Hepatocyte (in vitro differentiated cells): ENCODE measurements around the gene KDELR3. TPM values are rescaled to one million over a fixed set of nuclear protein-coding genes. Genes with fewer than 3 reads are reported as not detected.

Source experiments
- DNase-seq: peaks from one replicate; pipeline ENCODE4 v3.0.0-alpha.2; 2016; ENCODE audit warnings: low spot score
- H2AFZ ChIP-seq: fragments of 200-600 bp; sonication (generic); 2 replicates; pipeline ENCODE4 v1.6.0; 2016; ENCODE audit warnings: antibody characterized with exemption, mild to moderate bottlenecking
- H3K27ac ChIP-seq: fragments of 200-600 bp; sonication (generic); 2 replicates; pipeline ENCODE4 v1.5.1; 2016; ENCODE audit warnings: mild to moderate bottlenecking
- H3K27me3 ChIP-seq: fragments of 200-600 bp; sonication (generic); 2 replicates; pipeline ENCODE4 v1.6.1; 2016
- H3K36me3 ChIP-seq: fragments of 200-600 bp; sonication (generic); replicated peaks from 2 replicates; pipeline ENCODE4 v1.5.1; 2016; ENCODE audit warnings: low read depth; ENCODE audit not compliant: insufficient read depth
- H3K4me1 ChIP-seq: fragments of 200-600 bp; sonication (generic); 2 replicates; pipeline ENCODE4 v1.5.1; 2016; ENCODE audit warnings: mild to moderate bottlenecking, moderate library complexity; ENCODE audit not compliant: insufficient read depth
- H3K4me2 ChIP-seq: fragments of 200-600 bp; sonication (generic); 2 replicates; pipeline ENCODE4 v1.6.0; 2016
- H3K4me3 ChIP-seq: fragments of 200-600 bp; sonication (generic); 2 replicates; pipeline ENCODE4 v1.5.1; 2016; ENCODE audit warnings: mild to moderate bottlenecking
- H3K79me2 ChIP-seq: fragments of 200-600 bp; sonication (generic); 2 replicates; pipeline ENCODE4 v1.6.0; 2017; ENCODE audit warnings: mild to moderate bottlenecking
- H3K9me2 ChIP-seq: fragments of 200-600 bp; sonication (generic); replicated peaks from 2 replicates; pipeline ENCODE4 v1.6.0; 2017; ENCODE audit warnings: mild to moderate bottlenecking; ENCODE audit not compliant: insufficient read depth
- H3K9me3 ChIP-seq: fragments of 200-600 bp; sonication (generic); 2 replicates; pipeline ENCODE4 v1.5.1; 2016; ENCODE audit warnings: low read depth, mild to moderate bottlenecking
- H4K20me1 ChIP-seq: fragments of 200-600 bp; sonication (generic); 2 replicates; pipeline ENCODE4 v1.6.0; 2016; ENCODE audit warnings: mild to moderate bottlenecking; ENCODE audit not compliant: insufficient read depth, poor library complexity, severe bottlenecking
- CTCF ChIP-seq: fragments of 200-600 bp; sonication (generic); IDR thresholded peaks from 2 replicates; pipeline ENCODE4 v1.5.1; 2016; ENCODE audit warnings: antibody characterized with exemption, mild to moderate bottlenecking; ENCODE audit not compliant: poor library complexity
- EZH2 ChIP-seq: fragments of 200-600 bp; sonication (generic); IDR thresholded peaks from 2 replicates; pipeline ENCODE4 v1.6.1; 2016; ENCODE audit warnings: antibody characterized with exemption, mild to moderate bottlenecking, borderline replicate concordance
- EZH2phosphoT487 ChIP-seq: fragments of 200-600 bp; sonication (generic); IDR thresholded peaks from one replicate; pipeline ENCODE4 v1.6.1; 2018; ENCODE audit warnings: antibody characterized with exemption, mild to moderate bottlenecking, low read depth, moderate library complexity; ENCODE audit not compliant: unreplicated experiment, severe bottlenecking
- WGBS: methylation state at CpG from one replicate; pipeline ENCODE4 v1.1.6; 2016; ENCODE audit warnings: low lambda C conversion rate; ENCODE audit errors: missing lambda C conversion rate; 5-methylcytosine and 5-hydroxymethylcytosine counted together
- polyA plus RNA-seq: library from polyadenylated mRNA; unstranded; fragments of >200 nt; fragmentation: Nextera tagmentation; extraction: Ambion mirVana; gene quantifications from 2 replicates; pipeline ENCODE4 v1.2.1, GENCODE V29; 2016
- total RNA-seq: library from RNA; depleted of rRNA; stranded (reverse); fragments of >200 nt; gene quantifications from 2 replicates; pipeline ENCODE4 v1.2.3, GENCODE V29; 2014

Gene KDELR3
- total and polyA plus RNA-seq, 2 experiments from 2014 or later = 92.4 to 171 TPM

GRCh38 chr22:38474003-38474607 lies 6.2 kb downstream of the KDELR3 start:
- H4K20me1 ChIP-seq = no peaks in the 10 kb centered on the region
- H3K9me2 ChIP-seq = no peaks in the 10 kb centered on the region
- DNase-seq = no peak
- TF ChIP-seq EZH2phosphoT487 (no peak), EZH2 (no peak), CTCF (no peak)
- H3K79me2 ChIP-seq = peaks cover 5% of the 10 kb centered on the region
- WGBS = 62% methylated on average over 10 of the region's 10 CpGs
- H3K27me3 ChIP-seq = no peaks in the 10 kb centered on the region
- H3K27ac ChIP-seq = no peak overlapping the region
- H3K36me3 ChIP-seq = no peaks in the 10 kb centered on the region
- no peaks in the 10 kb centered on the region for H3K9me3 ChIP-seq
- H3K4me3 ChIP-seq = no peak overlapping the region
- H2AFZ ChIP-seq = no peak overlapping the region
- no peak overlapping the region for H3K4me2 ChIP-seq
- peaks cover 9% of the 10 kb centered on the region for H3K4me1 ChIP-seq

GRCh38 chr22:38477585-38477984 lies 9.7 kb downstream of the KDELR3 start:
- no peaks in the 10 kb centered on the region for H3K9me2 ChIP-seq
- no peak overlapping the region for H3K4me3 ChIP-seq
- H3K4me1 ChIP-seq = peaks cover 4% of the 10 kb centered on the region
- H3K79me2 ChIP-seq = no peaks in the 10 kb centered on the region
- no peaks in the 10 kb centered on the region for H3K9me3 ChIP-seq
- H2AFZ ChIP-seq = no peak overlapping the region
- H4K20me1 ChIP-seq = no peaks in the 10 kb centered on the region
- DNase-seq = no peak
- no peak for TF ChIP-seq EZH2
- TF ChIP-seq EZH2phosphoT487 = no peak
- TF ChIP-seq CTCF = no peak
- no peaks in the 10 kb centered on the region for H3K36me3 ChIP-seq
- no peak overlapping the region for H3K4me2 ChIP-seq
- no peaks in the 10 kb centered on the region for H3K27me3 ChIP-seq
- WGBS = 81% methylated on average over 1 of the region's 1 CpG
- peak overlapping the region; percentile 80 for H3K27ac ChIP-seq

GRCh38 chr22:38479096-38479837 lies 11.4 kb downstream of the KDELR3 start:
- no peaks in the 10 kb centered on the region for H3K9me2 ChIP-seq
- peak overlapping the region; percentile 19 for H3K27ac ChIP-seq
- no peak overlapping the region for H3K4me3 ChIP-seq
- no peaks in the 10 kb centered on the region for H3K9me3 ChIP-seq
- no peaks in the 10 kb centered on the region for H3K79me2 ChIP-seq
- H4K20me1 ChIP-seq = no peaks in the 10 kb centered on the region
- H2AFZ ChIP-seq = no peak overlapping the region
- peaks cover 3% of the 10 kb centered on the region for H3K36me3 ChIP-seq
- no peak overlapping the region for H3K4me2 ChIP-seq
- peaks cover 4% of the 10 kb centered on the region for H3K4me1 ChIP-seq
- H3K27me3 ChIP-seq = no peaks in the 10 kb centered on the region
- DNase-seq = no peak
- TF ChIP-seq EZH2phosphoT487 (no peak), CTCF (no peak), EZH2 (no peak)
- 80% methylated on average over 7 of the region's 7 CpGs for WGBS
